IMR-90 (cell line): ENCODE results near the gene PSMG4. TPM values are rescaled to one million over a fixed set of nuclear protein-coding genes. Genes with fewer than 3 reads are reported as not detected.

ENCODE experiments used
- ATAC-seq: fragments of 200-7000 bp; cut with Tn5 transposase; 2 replicates; pipeline ENCODE4 v1.9.1; 2020; ENCODE audit warnings: low read depth, mild to moderate bottlenecking, moderate library complexity
- BruUV-seq: library from RNA; stranded (reverse); fragments of 400-500 nt; replicated peaks from 2 replicates; lab custom pipeline; 2021; lab: Mats Ljungman, UMichigan
- CTCF ChIA-PET: fragments of 300-600 bp; formaldehyde crosslinking; extraction: SDS; loops from one replicate; lab custom pipeline; 2021; ENCODE audit warnings: antibody characterized with exemption; lab: Yijun Ruan, JAX
- POLR2A ChIA-PET: fragments of 300-600 bp; sonication (Branson Sonifier 250); formaldehyde crosslinking; loops from one replicate; lab custom pipeline; 2022; ENCODE audit warnings: antibody characterized with exemption; ENCODE audit not compliant: unreplicated experiment; lab: Charles Lee
- DNase-seq: peaks from one replicate; pipeline ENCODE4 v3.0.0; 2013
- H2AFZ ChIP-seq: replicated peaks from 2 replicates; pipeline ENCODE3; 2013; ENCODE audit warnings: low read length, mild to moderate bottlenecking; ENCODE audit not compliant: poor library complexity
- H2AK5ac ChIP-seq: 2 replicates; pipeline ENCODE4 v1.6.1; 2013; ENCODE audit warnings: low read depth, low read length, inconsistent platforms
- H2AK9ac ChIP-seq: replicated peaks from 2 replicates; pipeline ENCODE3; 2013; ENCODE audit warnings: mild to moderate bottlenecking, low read depth, low read length, moderate library complexity; ENCODE audit not compliant: poor library complexity
- H2BK120ac ChIP-seq: 2 replicates; pipeline ENCODE4 v1.6.1; 2013; ENCODE audit warnings: low read depth, low read length, inconsistent platforms
- H2BK15ac ChIP-seq: 3 replicates; pipeline ENCODE4 v1.6.1; 2013; ENCODE audit warnings: low read depth, low read length, inconsistent platforms
- H2BK20ac ChIP-seq: 2 replicates; pipeline ENCODE4 v1.6.1; 2013; ENCODE audit warnings: low read depth, mild to moderate bottlenecking, inconsistent platforms, low read length, moderate library complexity
- H2BK5ac ChIP-seq: 2 replicates; pipeline ENCODE4 v1.6.1; 2013; ENCODE audit warnings: mild to moderate bottlenecking, low read depth, low read length, inconsistent platforms; ENCODE audit not compliant: poor library complexity, severe bottlenecking
- H3K14ac ChIP-seq: replicated peaks from 2 replicates; pipeline ENCODE4 v1.6.1; 2013; ENCODE audit warnings: low read depth, low read length, inconsistent platforms
- H3K18ac ChIP-seq: 2 replicates; pipeline ENCODE4 v1.6.1; 2013; ENCODE audit warnings: low read depth, low read length, control low read depth
- H3K23ac ChIP-seq: 2 replicates; pipeline ENCODE4 v1.6.1; 2013; ENCODE audit warnings: low read depth, low read length, inconsistent platforms
- H3K27ac ChIP-seq: 2 replicates; pipeline ENCODE4 v1.5.1; 2013; ENCODE audit warnings: mild to moderate bottlenecking, control low read depth, low read length; ENCODE audit not compliant: insufficient read depth
- H3K27me3 ChIP-seq: 2 replicates; pipeline ENCODE4 v1.6.1; 2013; ENCODE audit warnings: low read length; ENCODE audit not compliant: control insufficient read depth, insufficient read depth
- H3K36me3 ChIP-seq: 2 replicates; pipeline ENCODE4 v1.6.1; 2013; ENCODE audit warnings: low read length, mixed read lengths; ENCODE audit not compliant: control insufficient read depth, insufficient read depth
- H3K4ac ChIP-seq: 2 replicates; pipeline ENCODE4 v1.6.1; 2013; ENCODE audit warnings: low read depth, low read length, inconsistent platforms
- H3K4me1 ChIP-seq: 2 replicates; pipeline ENCODE4 v1.6.1; 2013; ENCODE audit warnings: low read length, mixed read lengths; ENCODE audit not compliant: control insufficient read depth, insufficient read depth
- H3K4me2 ChIP-seq: 2 replicates; pipeline ENCODE4 v1.6.1; 2013; ENCODE audit warnings: low read depth, mild to moderate bottlenecking, control low read depth, low read length, moderate library complexity
- H3K4me3 ChIP-seq: 2 replicates; pipeline ENCODE4 v1.5.1; 2013; ENCODE audit warnings: low read depth, mild to moderate bottlenecking, control low read depth, low read length, moderate library complexity; ENCODE audit not compliant: insufficient read depth
- H3K56ac ChIP-seq: 2 replicates; pipeline ENCODE4 v1.6.1; 2013; ENCODE audit warnings: low read length, inconsistent platforms; ENCODE audit not compliant: insufficient read depth; ENCODE audit errors: extremely low read depth
- H3K79me1 ChIP-seq, 2 experiments: 2 replicates each; pipeline ENCODE4 v1.6.1; 2013; ENCODE audit warnings: low read length in 2 of 2, inconsistent platforms in 1 of 2, low read depth in 1 of 2
- H3K9ac ChIP-seq: 2 replicates; pipeline ENCODE4 v1.6.1; 2013; ENCODE audit warnings: low read depth, low read length, control low read depth
- H3K9me1 ChIP-seq: 2 replicates; pipeline ENCODE4 v1.6.1; 2013; ENCODE audit warnings: low read length, inconsistent platforms; ENCODE audit not compliant: insufficient read depth
- H3K9me3 ChIP-seq: 2 replicates; pipeline ENCODE4 v1.6.1; 2013; ENCODE audit warnings: low read length; ENCODE audit not compliant: control insufficient read depth, insufficient read depth
- H4K20me1 ChIP-seq: 2 replicates; pipeline ENCODE4 v1.6.1; 2013; ENCODE audit warnings: low read length, inconsistent platforms; ENCODE audit not compliant: insufficient read depth
- H4K5ac ChIP-seq: 2 replicates; pipeline ENCODE4 v1.6.1; 2013; ENCODE audit warnings: mild to moderate bottlenecking, low read depth, low read length, control low read depth
- H4K8ac ChIP-seq, 2 experiments: 2 replicates each; pipeline ENCODE4 v1.6.1; 2013; ENCODE audit warnings: low read depth in 2 of 2, low read length in 2 of 2, control low read depth in 1 of 2, inconsistent platforms in 1 of 2
- H4K91ac ChIP-seq: 2 replicates; pipeline ENCODE4 v1.6.1; 2013; ENCODE audit warnings: low read depth, low read length, inconsistent platforms; ENCODE audit not compliant: insufficient read depth
- MAZ ChIP-seq: IDR thresholded peaks from 2 replicates; pipeline ENCODE4 v1.6.1; 2012; ENCODE audit warnings: low read depth, mild to moderate bottlenecking, low read length, improper control_type of control experiment, moderate library complexity, borderline replicate concordance
- NFE2L2 ChIP-seq: fragments of 150-350 bp; IDR thresholded peaks from 2 replicates; pipeline ENCODE4 v1.6.1; 2016; ENCODE audit warnings: low read depth, mild to moderate bottlenecking, low read length
- WGBS, 2 experiments: methylation state at CpG; one replicate each; pipeline versions ENCODE4 v1.1.5 to v1.1.7; 2013; ENCODE audit warnings: missing lambda C conversion rate in 2 of 2; ENCODE audit not compliant: insufficient read length in 1 of 2; ENCODE audit errors: extremely low coverage in 2 of 2; 5-methylcytosine and 5-hydroxymethylcytosine counted together
- dilution Hi-C: fragments of 300-500 bp; cut with HindIII; formaldehyde crosslinking; loops from one replicate; pipeline ENCODE4 v1.14.3; 2018; ENCODE audit warnings: low sequenced_read_pairs; ENCODE audit not compliant: unreplicated experiment
- in situ Hi-C: fragments of 300-500 bp; cut with MboI; formaldehyde crosslinking; loops from 3 replicates; pipeline ENCODE4 v1.14.3; 2019; ENCODE audit warnings: low sequenced_read_pairs, inconsistent platforms, mixed read lengths
- intact Hi-C: fragments of 100-400 bp; cut with micrococcal nuclease; formaldehyde crosslinking; loops from 2 replicates; pipeline ENCODE4 v1.10.0; 2022
- polyA plus RNA-seq, 3 experiments: library from polyadenylated mRNA; depleted of rRNA; stranded (reverse); fragments of >200 nt; gene quantifications; 2 replicates each; pipeline ENCODE4 v1.2.3, GENCODE V29; 2012; ENCODE audit warnings: low replicate concordance in 1 of 3
- total RNA-seq: library from RNA; depleted of rRNA; stranded (reverse); fragments of >200 nt; gene quantifications from 2 replicates; pipeline ENCODE4 v1.2.3, GENCODE V29; 2012

PSMG4 gene
- total and polyA plus RNA-seq, 2 of the 4 experiments (the other 2 are of a cell fraction) = 5.6 to 13.4 TPM

DNA sequence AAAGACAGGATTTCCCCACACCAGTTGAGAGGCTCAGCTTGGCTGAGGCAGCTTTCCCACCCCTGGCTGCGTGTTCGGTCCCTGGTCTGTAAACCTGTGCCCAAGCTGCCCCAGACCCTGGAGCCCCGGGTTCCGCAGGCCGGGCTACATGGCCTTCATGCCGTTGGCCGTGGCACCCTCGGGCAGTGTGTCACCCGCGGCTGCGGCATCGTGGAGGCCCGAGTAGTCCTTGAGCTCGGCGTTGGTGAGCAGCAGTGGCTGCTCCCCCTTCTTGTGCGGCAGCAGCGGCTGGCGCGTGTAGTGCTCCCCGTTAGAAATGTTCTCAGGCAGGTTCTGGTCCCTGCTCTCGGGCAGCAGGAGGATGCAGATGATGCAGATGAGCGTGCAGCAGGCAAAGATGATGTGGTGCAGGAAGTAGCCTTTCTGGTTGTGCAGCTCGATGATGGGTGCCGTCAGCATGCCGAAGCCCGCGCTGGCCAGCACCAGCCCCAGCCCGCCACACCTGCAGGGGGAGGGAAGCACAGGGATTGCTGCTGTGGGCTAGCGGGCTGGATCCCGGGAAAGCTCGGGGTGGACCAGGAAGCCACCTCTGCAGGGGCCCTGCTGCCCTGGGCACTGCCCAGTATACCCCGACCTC lies 14.3 kb downstream of the PSMG4 start:
- Histone ChIP-seq H2BK5ac (no peak overlapping the region), H2AK9ac (no peak overlapping the region), H4K8ac (no peak overlapping the region), H4K91ac (no peak overlapping the region), H2AFZ (no peak overlapping the region), H3K79me1 (peaks cover 2 to 23% of the 10 kb centered on the region in 2 experiments), H3K56ac (no peak overlapping the region), H2BK15ac (no peak overlapping the region), H2AK5ac (no peak overlapping the region), H3K4me2 (no peak overlapping the region), H3K27ac (no peak overlapping the region), H2BK120ac (no peak overlapping the region), H3K4me3 (no peak overlapping the region), H4K5ac (no peak overlapping the region), H3K4ac (no peak overlapping the region), H3K9me3 (no peaks in the 10 kb centered on the region), H3K27me3 (no peaks in the 10 kb centered on the region), H3K23ac (no peak overlapping the region), H2BK20ac (no peak overlapping the region), H3K18ac (no peak overlapping the region), H3K4me1 (no peaks in the 10 kb centered on the region), H3K36me3 (peaks cover 27% of the 10 kb centered on the region), H4K20me1 (no peaks in the 10 kb centered on the region; the same call in none of the 2 replicates), H3K14ac (no peak overlapping the region), H3K9me1 (no peaks in the 10 kb centered on the region), H3K9ac (no peak overlapping the region)
- intact Hi-C loops (no loop called here), dilution Hi-C loops (no loop called here), in situ Hi-C loops (loop anchor here (5.0 kb wide), 1 partner anchor 734 kb away; no protein-coding TSS in a partner anchor)
- WGBS, 2 experiments = 97% methylated on average over 17 of the region's 32 CpGs; no CpG with 5 or more reads in 1 of the 2 experiments
- BruUV-seq = no TSS peak
- ATAC-seq (no peak), DNase-seq (no peak)
- CTCF ChIA-PET = interaction anchor here (0.6 kb wide), 1 partner anchor 11 kb away, joined by 3 read pairs; no protein-coding TSS in a partner anchor
- TF ChIP-seq NFE2L2 (no peak), MAZ (no peak)
- POLR2A ChIA-PET = no interaction called here
